H1 (cell line): ENCODE measurements around the gene ZNF30. TPM values are rescaled to one million over a fixed set of nuclear protein-coding genes. Genes with fewer than 3 reads are reported as not detected.

Experiments used
- POLR2AphosphoS5 ChIP-seq: IDR thresholded peaks from 2 replicates; pipeline ENCODE4 v1.6.1; 2011; ENCODE audit warnings: low read depth, low read length
- polyA plus RNA-seq, 7 experiments: library from polyadenylated mRNA; depleted of rRNA in 3 of 7; stranded (reverse) in 5 of 7; unstranded in 2 of 7; fragments of >200 nt in 5 of 7; fragments of 200-250 nt in 2 of 7; gene quantifications; 1 replicate in 5 of 7; 2 replicates in 1 of 7; 4 replicates in 1 of 7; pipeline versions ENCODE4 v1.2.1 to v1.2.3, GENCODE V29; 2011 to 2013; ENCODE audit warnings: missing spikeins in 2 of 7, mixed read lengths in 2 of 7
- total RNA-seq: library from RNA; stranded (reverse); fragmentation: NEBNext Ultra II Directional; extraction: Animal tissue kit (Norgen Biotek cat#: 25700); gene quantifications from 2 replicates; pipeline ENCODE4 v1.2.1, GENCODE V29; 2021
- TF ChIP-seq, protein P1 (sequence below): fragments of 300-600 bp; sonication (generic); IDR thresholded peaks from 2 replicates; pipeline ENCODE4 v1.7.1; 2012; ENCODE audit warnings: low read length, moderate library complexity, mild to moderate bottlenecking, inconsistent platforms; ENCODE audit not compliant: insufficient replicate concordance

The ZNF30 gene
- total and polyA plus RNA-seq, 2 of the 8 experiments (the other 6 are each of a cell fraction or from before 2014, with no cell fraction given), result 2.0 to 4.7 TPM

DNA sequence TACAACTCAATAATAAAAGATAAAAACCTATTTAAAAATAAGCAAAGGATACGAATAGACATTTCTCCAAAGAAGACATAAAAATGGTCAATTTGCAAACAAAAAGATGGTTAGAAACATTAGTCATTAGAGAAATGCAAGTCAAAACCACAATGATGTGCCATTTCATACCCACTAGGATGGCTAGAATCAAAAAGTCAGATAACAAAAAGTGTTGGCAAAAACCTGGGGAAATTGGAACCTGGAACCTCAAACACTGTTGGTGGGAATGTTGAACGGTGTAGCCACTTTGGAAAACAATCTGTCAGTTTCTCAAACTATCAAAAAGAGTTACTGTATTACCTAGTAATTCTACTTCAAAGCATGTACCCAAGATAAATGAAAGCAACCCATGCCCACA lies 26.5 kb upstream of the ZNF30 start (continued):
- TF ChIP-seq, protein P1, sequence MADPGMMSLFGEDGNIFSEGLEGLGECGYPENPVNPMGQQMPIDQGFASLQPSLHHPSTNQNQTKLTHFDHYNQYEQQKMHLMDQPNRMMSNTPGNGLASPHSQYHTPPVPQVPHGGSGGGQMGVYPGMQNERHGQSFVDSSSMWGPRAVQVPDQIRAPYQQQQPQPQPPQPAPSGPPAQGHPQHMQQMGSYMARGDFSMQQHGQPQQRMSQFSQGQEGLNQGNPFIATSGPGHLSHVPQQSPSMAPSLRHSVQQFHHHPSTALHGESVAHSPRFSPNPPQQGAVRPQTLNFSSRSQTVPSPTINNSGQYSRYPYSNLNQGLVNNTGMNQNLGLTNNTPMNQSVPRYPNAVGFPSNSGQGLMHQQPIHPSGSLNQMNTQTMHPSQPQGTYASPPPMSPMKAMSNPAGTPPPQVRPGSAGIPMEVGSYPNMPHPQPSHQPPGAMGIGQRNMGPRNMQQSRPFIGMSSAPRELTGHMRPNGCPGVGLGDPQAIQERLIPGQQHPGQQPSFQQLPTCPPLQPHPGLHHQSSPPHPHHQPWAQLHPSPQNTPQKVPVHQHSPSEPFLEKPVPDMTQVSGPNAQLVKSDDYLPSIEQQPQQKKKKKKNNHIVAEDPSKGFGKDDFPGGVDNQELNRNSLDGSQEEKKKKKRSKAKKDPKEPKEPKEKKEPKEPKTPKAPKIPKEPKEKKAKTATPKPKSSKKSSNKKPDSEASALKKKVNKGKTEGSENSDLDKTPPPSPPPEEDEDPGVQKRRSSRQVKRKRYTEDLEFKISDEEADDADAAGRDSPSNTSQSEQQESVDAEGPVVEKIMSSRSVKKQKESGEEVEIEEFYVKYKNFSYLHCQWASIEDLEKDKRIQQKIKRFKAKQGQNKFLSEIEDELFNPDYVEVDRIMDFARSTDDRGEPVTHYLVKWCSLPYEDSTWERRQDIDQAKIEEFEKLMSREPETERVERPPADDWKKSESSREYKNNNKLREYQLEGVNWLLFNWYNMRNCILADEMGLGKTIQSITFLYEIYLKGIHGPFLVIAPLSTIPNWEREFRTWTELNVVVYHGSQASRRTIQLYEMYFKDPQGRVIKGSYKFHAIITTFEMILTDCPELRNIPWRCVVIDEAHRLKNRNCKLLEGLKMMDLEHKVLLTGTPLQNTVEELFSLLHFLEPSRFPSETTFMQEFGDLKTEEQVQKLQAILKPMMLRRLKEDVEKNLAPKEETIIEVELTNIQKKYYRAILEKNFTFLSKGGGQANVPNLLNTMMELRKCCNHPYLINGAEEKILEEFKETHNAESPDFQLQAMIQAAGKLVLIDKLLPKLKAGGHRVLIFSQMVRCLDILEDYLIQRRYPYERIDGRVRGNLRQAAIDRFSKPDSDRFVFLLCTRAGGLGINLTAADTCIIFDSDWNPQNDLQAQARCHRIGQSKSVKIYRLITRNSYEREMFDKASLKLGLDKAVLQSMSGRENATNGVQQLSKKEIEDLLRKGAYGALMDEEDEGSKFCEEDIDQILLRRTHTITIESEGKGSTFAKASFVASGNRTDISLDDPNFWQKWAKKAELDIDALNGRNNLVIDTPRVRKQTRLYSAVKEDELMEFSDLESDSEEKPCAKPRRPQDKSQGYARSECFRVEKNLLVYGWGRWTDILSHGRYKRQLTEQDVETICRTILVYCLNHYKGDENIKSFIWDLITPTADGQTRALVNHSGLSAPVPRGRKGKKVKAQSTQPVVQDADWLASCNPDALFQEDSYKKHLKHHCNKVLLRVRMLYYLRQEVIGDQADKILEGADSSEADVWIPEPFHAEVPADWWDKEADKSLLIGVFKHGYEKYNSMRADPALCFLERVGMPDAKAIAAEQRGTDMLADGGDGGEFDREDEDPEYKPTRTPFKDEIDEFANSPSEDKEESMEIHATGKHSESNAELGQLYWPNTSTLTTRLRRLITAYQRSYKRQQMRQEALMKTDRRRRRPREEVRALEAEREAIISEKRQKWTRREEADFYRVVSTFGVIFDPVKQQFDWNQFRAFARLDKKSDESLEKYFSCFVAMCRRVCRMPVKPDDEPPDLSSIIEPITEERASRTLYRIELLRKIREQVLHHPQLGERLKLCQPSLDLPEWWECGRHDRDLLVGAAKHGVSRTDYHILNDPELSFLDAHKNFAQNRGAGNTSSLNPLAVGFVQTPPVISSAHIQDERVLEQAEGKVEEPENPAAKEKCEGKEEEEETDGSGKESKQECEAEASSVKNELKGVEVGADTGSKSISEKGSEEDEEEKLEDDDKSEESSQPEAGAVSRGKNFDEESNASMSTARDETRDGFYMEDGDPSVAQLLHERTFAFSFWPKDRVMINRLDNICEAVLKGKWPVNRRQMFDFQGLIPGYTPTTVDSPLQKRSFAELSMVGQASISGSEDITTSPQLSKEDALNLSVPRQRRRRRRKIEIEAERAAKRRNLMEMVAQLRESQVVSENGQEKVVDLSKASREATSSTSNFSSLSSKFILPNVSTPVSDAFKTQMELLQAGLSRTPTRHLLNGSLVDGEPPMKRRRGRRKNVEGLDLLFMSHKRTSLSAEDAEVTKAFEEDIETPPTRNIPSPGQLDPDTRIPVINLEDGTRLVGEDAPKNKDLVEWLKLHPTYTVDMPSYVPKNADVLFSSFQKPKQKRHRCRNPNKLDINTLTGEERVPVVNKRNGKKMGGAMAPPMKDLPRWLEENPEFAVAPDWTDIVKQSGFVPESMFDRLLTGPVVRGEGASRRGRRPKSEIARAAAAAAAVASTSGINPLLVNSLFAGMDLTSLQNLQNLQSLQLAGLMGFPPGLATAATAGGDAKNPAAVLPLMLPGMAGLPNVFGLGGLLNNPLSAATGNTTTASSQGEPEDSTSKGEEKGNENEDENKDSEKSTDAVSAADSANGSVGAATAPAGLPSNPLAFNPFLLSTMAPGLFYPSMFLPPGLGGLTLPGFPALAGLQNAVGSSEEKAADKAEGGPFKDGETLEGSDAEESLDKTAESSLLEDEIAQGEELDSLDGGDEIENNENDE, result no peak
- TF ChIP-seq POLR2AphosphoS5, result no peak
